NOMO-1 (cell line): ENCODE data around the gene UNC13D.
"Not testable (repeated sequence)": the region's sequence is repeated elsewhere in the genome, so short reads cannot be mapped to it uniquely, and the experiment has no call there.

Source experiments
- DNase-seq, 2 experiments: peaks; one replicate each; lab custom pipeline; 2025; ENCODE audit not compliant: unreplicated experiment in 2 of 2; lab: John Stamatoyannopoulos, UW

Gene UNC13D

DNA sequence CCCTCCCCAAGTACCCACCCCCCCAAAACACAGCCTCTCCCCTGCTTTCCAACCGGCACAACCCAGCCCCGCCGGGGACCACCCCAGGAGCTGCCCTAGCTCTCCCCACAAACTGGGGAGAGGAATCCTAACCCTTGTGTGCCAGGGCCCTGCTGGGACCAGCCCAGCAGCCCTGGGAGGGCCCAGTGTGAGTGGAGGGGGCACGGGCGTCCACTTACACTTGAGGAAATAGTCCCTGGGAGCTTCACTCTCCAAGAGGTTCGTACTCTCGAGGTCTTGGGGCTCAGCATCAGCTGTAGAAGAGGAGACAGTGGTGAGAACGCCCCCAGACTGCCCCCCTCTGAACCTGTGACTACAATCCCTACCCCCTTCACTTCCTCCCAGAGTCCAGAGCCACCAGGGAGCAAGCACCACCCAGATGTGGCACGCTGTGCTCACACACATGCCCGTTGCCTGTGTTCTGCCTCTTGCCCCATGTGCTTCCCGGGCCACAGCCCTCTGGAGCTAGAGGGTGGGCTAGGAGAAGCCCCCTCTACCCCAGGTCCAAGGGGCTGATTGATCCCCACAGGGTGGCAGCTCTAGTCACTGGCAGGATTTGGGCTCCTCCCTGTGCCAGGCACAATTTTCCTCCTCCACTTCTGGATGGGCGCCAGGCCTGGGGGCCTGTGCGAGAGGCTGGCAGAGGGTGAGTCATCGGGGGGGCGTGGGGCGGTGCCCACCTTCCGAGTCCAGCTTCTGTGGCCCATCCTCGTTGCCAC lies 31.2 kb upstream of the UNC13D start:
- DNase-seq: no peak

DNA sequence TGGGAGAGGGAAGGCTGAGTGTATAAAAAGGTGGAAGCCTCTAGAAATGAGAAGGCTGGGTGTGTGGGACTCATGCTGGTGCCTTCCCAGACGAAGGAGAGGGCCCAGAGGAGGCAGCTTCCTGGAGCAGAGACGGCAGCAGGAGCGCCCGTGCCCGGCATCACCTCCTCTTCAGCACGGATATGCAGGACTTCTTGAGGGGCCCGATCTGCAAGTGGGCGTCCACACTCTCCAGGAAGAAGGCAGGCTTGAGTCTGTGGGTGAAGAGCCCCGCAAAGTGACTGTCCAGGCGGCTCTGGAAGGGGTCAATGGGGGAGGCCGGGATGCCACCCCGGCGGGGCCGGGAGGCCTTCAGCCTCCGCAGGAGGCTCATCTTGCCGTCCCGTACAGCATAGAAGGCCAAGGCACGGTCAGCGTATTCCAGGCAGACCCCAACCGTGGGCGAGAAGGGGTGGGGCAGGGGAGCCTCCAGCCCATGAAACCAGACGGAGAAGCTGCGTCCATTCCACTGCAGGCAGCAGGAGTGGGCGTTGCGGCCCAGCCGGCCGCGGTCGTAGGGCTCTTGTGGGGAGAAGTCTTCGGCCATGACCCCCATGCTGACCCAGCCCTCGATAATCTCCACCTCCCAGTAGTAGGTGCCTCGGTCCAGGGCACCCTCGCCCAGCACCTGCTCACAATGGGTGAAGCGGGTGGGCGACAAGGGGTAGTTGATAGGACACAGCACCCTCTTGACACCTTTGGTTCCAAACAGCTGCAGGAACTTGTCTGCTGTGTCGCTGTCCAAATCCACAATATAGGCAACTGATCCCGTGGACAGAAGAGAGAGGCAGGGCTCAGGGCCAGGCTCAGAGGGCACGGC lies 30.3 kb upstream of the UNC13D start:
- DNase-seq: no peak

DNA sequence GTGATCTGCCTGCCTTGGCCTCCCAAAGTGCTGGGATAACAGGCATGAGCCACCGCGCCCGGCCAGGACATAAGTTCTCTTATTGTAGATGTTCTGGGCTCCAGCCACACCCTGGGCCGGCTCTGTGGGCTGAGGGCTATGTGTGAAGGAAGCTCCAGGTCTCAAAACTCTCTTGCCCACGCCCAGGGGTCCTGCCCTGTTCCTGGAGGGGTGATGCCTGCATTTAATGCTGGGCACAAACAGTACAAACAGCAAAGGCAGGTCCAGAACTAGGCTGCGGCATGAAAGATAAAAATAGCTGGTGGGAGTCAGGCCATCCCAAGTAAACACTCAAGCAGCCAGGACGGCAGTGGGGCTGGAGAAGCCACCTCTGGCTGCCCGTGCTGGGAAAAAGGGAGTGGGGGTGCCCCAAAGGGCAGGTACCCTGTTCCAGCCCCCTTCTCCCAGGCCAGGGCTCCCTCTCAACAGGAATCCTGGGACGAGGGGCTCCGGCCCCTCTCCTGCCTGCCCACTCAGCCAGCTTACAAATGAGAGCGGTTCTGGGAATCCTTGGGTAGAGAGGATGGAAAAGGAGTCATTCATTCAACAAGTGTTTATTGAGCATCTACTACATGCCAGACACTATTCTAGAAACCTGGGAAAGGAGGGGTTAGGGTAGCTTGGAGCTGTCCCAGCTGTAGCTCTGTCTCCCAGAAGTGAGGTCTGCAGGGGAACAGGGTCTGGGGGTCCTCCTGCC lies 29.6 kb upstream of the UNC13D start:
- no peak for DNase-seq

DNA sequence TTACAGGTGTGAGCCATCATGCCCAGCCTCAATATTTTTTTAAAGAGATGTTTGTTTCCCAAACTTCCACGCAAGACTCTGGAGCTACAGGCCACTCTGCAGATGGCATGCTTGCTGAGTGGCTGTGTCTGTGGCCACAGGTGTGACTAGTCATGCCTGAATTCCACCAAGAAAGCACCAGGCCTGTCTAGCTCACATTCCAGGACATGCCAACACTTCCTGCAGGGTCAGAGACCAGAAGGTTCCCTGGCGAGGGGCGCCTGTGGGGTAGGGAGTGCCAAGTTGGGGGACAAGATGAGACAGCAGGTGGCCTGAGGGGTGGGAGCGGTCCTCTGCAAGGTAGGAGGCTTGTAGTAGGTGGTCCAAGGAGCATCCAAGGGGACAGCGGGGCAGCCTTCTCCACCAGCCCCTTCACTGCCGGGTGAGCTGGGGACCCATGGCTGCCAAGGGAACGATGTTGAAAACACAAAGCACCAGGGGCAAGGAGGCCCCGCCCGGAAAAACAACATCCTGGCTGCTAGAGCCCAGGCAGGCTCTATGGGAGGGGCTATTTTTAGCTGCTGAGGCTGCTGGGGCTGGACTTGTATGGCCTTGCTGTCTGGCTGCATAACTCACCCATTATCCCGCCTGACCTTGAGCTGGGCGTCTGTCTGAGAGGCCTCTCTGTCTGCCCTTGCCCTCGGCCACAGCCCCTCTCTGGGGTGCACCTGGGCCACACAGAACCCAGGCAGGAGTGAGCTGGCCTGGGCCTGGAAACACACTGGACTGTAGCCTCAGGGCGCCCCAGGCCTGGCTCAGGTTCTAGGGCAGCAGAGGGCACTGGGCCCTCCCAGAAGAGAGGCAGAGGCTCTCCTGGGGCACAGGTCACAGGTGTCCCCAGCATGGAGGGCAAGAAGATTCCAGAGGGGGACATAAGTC lies 28.5 kb upstream of the UNC13D start:
- no peak for DNase-seq

GRCh38 chr17:75870228-75870627 lies 26.0 kb upstream of the UNC13D start:
- DNase-seq: not testable (repeated sequence)

GRCh38 chr17:75869282-75870141 lies 25.3 kb upstream of the UNC13D start:
- no peak for DNase-seq

GRCh38 chr17:75868730-75869281 lies 24.6 kb upstream of the UNC13D start:
- DNase-seq: not testable (repeated sequence)

DNA sequence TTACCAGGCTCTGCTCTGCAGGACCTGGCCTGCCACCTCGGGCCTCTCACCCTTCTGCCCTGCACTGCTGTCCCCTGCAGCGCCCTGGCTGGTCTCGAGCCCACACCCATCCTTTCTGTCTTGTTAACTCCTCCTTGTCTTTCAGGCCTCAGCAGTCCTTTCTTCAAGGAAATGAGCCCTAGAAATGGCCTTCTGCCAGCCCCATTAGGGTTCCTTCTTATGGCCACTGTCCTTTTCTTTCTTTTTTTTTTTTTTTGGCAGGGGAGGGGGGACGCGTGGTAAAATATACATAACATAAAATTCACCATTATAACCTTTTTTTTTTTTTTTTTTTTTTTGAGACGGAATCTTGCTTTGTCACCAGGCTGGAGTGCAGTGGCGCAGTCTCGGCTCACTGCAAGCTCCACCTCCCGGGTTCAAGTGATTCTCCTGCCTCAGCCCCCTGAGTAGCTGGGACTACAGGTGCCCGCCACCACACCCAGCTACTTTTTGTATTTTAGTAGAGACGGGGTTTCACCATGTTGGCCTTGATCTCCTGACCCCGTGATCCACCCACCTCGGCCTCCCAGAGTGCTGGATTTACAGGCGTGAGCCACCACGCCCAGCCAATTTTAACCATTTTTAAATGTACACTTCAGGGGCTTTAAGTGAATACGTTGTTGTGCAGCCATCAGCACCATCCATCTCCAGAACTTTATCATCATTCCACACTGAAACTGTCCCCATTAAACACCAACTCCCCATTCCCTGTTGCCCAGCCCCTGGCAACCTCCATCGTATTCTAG lies 21.4 kb upstream of the UNC13D start:
- not testable (repeated sequence) for DNase-seq

DNA sequence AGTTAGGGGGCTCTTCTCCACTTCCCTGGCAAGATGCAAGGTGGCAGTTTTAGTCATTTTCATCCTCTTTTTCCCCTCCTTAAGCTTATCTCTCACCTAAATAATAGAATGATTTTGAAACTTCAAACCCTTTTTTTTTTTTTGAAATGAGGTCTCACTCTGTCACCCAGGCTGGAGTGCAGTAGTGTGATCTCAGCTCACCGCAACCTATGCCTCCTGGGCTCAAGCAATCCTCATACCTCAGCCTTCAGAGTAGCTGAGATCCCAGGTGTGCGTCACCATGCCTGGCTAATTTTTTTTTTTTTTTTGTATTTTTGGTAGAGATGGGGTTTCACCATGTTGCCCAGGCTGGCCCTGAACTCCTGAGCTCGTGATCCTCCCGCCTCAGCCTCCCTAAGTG lies 20.7 kb upstream of the UNC13D start:
- not testable (repeated sequence) for DNase-seq

GRCh38 chr17:75864448-75864871 lies 20.3 kb upstream of the UNC13D start:
- DNase-seq: peak; percentile 24 to 26

- no peak for DNase-seq
These were observed 17.7 kb upstream of the UNC13D start for GRCh38 chr17:75861927-75862317.

DNA sequence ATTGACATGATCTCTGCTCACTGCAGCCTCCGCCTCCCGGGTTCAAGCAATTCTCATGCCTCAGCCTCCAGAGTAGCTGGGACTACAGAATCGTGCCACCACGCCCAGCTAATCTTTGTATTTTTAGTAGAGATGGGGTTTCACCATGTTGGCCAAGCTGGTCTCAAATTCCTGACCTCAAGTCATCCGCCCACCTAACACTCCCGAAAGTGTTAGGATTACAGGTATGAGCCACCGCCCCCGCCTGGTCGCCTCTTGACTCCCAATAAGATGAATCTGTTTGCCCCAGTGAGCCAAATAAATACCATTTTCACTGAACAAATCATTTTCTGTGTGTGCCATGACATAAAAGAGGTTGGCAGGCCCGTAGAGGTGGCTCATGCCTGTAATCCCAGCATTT lies 15.2 kb upstream of the UNC13D start:
- not testable (repeated sequence) for DNase-seq

GRCh38 chr17:75856062-75856756 lies 12.0 kb upstream of the UNC13D start:
- DNase-seq: peak in 1 of 2 experiments; percentile 34

DNA sequence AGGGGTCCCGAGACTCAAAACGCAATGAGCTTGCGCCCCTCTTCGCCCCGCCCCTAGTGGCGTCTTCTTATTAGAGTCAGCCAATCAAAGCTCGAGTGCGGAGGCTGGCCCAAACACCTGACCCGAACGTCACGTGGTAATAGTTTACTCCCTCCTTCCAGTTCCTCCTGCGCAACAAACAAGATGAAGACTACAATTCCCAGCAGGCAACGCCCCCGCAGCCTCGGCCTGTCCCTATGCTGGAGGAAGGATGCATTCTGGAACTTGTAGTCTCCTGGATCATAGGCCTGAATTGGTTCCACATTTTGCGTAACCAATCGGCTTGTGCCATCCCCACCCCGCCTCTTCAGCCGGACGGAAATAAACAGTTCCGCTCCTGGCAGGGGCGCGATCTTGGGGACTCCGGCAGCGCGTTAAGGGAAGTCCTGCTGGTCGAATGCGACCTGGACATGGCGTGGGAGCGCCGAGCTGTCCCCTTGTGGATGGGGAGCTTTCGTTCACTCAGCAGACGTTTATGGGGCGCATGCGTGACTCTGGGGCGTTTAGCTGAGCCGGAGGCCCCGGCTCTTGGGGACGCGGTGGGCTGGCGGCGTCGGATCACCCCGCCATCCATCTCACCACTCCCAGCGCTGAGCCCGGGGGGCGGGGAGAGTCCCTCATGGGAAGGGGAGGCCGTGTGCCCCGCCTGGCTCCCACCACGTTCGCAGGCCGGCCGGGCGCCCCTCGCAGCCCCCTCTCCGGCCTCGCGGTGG lies 11.3 kb upstream of the UNC13D start, which contains the start of gene WBP2:
WBP2 (minus strand) TSS at position 26 of the 752 bp plus-strand sequence. CDS start 38 bp downstream, outside the sequence.
- DNase-seq: peak; percentile 99 to 100

GRCh38 chr17:75854881-75855309 lies 10.7 kb upstream of the UNC13D start:
- no peak for DNase-seq

DNA sequence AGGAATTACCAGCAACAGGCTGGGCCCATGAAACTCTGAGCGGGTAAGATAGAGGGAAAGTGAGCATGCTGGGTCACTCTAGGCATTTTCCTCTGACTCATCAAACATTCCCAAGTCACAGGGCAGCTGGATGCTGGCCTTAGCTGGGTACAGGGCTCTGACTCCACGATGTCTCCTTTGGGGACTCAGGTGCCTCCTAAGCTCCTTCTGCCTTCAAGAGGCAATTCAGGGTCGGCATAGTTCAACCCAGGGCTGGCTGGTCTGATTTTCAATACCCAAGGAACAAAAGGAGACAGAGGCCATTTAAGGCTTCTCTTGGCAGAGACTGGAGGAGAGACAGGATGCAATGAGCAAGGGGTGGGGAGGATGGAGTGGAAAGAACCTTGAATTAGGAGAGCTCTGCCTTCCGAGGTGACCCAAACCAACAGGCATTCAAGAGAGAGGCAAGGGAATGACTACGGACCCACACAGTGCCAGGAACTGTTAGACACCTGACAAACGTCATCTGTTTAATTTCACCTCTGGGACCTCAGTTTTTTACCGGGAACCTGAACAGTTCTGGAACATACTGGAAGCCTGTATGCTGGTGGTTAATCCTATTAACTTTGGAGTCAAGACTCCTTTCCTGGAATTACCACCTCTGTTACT lies 10.0 kb upstream of the UNC13D start:
- DNase-seq: no peak
